ENCODE measurements around the gene ZNF253.
A peak's percentile ranks its signal among the peaks of the same experiment; 100 is the strongest.
"Not testable (repeated sequence)": the region's sequence is repeated elsewhere in the genome, so short reads cannot be mapped to it uniquely, and the experiment has no call there.

Gene ZNF253

GRCh38 chr19:19865750-19866610 lies at the start of gene ZNF253:
ZNF253 (plus strand) TSS chr19:19865882; CDS start chr19:19865997, 115 bp downstream.
- DNase-seq (ENCODE audit: low spot score) = peak; percentile 97

DNA sequence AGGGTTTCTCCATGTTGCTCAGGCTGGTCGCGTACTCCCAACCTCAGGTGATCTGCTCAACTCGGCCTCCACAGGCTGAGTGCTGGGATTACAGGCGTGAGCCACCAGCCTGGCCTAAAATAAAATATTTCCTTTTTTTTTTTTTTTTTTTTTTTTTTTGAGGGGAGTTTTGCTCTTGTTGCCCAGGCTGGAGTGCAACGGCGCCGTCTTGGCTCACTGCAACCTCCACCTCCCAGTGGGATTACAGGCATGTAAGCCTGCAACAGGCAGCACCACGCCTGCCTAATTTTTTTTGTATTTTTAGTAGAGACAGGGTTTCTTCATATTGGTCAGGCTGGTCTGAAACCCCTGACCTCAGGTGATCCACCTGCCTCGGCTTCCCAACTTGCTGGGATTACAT lies 49.0 kb upstream of the ZNF253 start:
- no peak for DNase-seq (ENCODE audit: low spot score)

- DNase-seq (ENCODE audit: low spot score) = no peak
Observed at GRCh38 chr19:19817357-19817756, 48.3 kb upstream of the ZNF253 start.

- no peak for DNase-seq (ENCODE audit: low spot score)
Observed at GRCh38 chr19:19820774-19821320, 44.8 kb upstream of the ZNF253 start.

- DNase-seq (ENCODE audit: low spot score) = peak; percentile 97
Observed at GRCh38 chr19:19821366-19821951, 44.2 kb upstream of the ZNF253 start, which contains the start of gene ZNF506. ZNF506 (minus strand) TSS chr19:19821750; CDS start chr19:19821603, 147 bp downstream.

DNA sequence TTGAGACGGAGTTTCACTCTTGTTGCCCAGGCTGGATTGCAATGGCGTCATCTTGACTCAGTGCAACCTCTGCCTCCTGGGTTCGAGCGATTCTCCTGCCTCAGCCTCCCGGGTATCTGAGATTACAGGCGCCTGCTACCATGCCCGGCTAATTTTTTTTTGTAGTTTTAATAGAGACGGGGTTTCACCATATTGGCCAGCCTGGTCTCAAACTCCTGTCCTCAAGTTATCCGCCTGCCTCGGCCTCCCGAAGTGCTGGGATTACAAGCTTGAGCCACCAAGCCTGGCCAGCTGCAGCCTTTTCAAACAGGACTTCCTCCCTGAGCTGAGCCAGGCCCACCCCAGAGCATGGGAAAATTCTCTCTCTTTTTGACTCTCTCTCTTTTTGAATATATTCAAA lies 43.7 kb upstream of the ZNF253 start:
- not testable (repeated sequence) for DNase-seq (ENCODE audit: low spot score)

DNA sequence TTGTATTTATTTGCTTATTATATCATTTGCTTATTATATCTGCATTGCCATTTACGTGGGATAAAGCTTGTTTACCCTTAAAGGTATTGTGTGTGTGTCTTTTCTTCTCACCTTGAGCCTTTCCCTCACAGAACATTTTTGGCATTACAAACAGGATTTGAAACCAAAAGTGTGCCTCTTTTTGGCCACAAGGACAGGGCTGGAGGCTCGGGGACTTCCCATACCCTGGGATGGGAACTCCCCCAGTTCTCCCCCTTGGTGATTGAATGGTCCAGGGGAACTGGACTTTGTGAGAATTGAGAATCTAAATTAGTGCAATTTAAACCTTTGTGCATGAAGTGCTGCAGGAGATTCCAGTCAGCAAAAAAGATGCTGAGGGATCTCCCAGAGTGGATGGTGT lies 41.8 kb upstream of the ZNF253 start:
- DNase-seq (ENCODE audit: low spot score) = no peak

GRCh38 chr19:19826875-19827274 lies 38.8 kb upstream of the ZNF253 start:
- DNase-seq (ENCODE audit: low spot score) = no peak

- DNase-seq (ENCODE audit: low spot score) = no peak
Observed at GRCh38 chr19:19835560-19836038, 30.1 kb upstream of the ZNF253 start.

DNA sequence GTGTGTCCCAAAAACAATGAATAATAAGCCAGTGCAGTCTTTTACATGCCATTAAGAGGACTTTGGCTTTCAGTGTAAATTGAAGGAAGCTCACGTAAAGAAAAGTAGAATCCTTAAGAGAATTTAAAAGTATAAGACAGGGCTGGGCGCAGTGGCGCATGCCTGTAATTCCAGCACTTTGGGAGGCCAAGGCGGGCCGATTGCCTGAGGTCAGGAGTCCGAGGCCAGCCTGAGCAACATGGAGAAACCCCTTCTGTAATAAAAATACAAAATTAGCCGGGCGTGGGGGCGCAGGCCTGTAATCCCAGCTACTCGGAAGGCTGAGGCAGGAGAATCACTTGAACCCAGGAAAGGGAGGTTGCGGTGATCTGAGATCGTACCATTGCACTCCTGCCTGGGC lies 17.9 kb upstream of the ZNF253 start:
- no peak for DNase-seq (ENCODE audit: low spot score)

DNA sequence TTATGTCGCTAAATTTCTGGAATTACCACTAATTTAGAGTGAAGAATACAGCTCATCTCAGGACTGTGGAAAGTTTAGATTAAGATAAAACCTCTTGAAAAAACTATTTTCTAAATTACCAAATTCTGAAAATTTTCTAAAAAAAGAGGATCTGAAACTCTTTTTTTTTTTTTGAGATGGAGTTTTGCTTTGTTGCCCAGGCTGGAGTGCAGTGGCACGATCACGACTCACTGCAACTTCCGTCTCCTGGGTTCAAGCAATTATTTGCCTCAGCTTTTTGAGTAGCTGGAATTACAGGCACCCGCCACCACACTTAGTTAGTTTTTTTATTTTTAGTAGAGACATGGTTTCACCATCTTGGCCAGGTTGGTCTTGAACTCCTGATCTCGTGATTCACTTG lies 16.6 kb upstream of the ZNF253 start:
- no peak for DNase-seq (ENCODE audit: low spot score)

DNA sequence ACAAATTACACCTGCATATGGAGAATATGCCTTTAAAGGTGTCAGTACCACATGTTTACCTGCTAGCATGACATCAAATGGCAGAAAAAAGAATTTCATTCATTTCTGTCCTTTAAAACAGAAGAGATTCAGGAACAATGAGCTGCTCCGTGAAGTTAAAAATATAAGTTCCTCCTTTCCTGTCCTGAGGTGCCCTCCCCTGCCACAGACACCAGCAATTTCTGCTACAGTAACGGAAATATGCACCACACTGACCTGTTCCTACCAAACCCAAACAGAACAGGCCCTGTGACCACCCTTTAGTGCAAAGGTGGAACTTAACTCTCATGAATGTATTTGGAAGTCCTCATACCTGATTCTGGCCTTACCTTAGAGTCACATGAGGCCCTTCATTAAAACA lies 13.9 kb upstream of the ZNF253 start:
- DNase-seq (ENCODE audit: low spot score) = not testable (repeated sequence)

DNA sequence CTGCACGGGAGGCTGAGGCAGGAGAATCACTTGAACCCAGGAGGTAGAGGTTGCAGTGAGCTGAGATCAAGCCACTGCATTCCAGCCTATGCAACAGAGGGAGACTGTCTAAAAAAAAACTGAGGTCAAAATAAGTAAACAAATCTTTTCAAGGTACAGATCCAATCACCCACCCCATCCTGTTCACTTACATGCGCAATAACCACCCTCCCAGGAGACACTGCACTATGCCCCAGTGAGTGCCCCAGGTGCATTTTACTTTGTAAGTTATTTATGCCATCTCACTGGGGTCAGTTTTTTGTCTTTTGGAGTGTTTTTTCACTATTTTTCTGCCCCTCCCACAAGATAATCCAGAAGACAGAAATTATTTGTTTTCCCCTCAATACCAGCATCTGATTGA lies 6.9 kb upstream of the ZNF253 start:
- no peak for DNase-seq (ENCODE audit: low spot score)

GRCh38 chr19:19860756-19861390 lies 4.8 kb upstream of the ZNF253 start:
- DNase-seq (ENCODE audit: low spot score) = no peak

GRCh38 chr19:19866611-19867248 lies 1.0 kb downstream of the ZNF253 start:
- DNase-seq (ENCODE audit: low spot score) = peak; percentile 4

- not testable (repeated sequence) for DNase-seq (ENCODE audit: low spot score)
Observed at GRCh38 chr19:19870086-19870485, 4.4 kb downstream of the ZNF253 start.

- no peak for DNase-seq (ENCODE audit: low spot score)
Observed at GRCh38 chr19:19871932-19872331, 6.2 kb downstream of the ZNF253 start.

GRCh38 chr19:19873381-19873780 lies 7.7 kb downstream of the ZNF253 start:
- no peak for DNase-seq (ENCODE audit: low spot score)

DNA sequence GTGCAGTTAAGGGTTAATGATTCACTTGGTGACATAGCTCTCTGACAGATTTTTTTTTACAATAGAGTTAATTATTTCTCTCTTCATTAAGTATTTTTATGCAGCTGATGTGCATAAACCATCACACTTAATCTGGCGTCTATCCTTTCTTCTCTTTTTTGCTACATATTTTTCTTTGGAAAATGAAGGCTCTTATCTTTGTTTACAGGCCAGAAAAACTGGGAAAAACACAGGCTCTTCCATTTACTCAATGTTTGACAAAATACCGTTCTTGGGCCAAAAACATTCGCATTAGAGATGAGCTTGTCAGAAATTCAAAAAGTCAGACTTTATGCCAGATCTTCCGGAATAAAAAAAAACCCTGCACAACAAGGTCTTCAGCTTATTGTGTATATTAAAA lies 12.0 kb downstream of the ZNF253 start:
- DNase-seq (ENCODE audit: low spot score) = no peak

DNA sequence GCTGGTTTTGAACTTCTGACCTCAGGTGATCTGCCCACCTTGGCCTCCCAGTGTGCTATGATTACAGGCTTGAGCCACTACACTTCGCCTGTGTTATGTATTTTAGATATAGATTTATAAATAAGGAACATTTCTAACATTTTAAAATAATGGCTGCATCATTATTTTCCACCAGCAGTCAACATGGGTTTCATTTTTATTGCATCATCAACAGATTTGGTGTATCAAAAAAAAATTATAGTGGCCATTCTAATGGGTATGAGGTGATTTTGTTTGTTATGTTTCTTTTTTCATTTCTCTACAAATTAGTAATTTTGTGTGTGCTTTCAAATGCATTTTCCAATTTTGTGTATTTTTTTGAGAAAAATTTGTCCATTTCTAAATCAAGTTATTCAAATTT lies 18.9 kb downstream of the ZNF253 start:
- DNase-seq (ENCODE audit: low spot score) = no peak

DNA sequence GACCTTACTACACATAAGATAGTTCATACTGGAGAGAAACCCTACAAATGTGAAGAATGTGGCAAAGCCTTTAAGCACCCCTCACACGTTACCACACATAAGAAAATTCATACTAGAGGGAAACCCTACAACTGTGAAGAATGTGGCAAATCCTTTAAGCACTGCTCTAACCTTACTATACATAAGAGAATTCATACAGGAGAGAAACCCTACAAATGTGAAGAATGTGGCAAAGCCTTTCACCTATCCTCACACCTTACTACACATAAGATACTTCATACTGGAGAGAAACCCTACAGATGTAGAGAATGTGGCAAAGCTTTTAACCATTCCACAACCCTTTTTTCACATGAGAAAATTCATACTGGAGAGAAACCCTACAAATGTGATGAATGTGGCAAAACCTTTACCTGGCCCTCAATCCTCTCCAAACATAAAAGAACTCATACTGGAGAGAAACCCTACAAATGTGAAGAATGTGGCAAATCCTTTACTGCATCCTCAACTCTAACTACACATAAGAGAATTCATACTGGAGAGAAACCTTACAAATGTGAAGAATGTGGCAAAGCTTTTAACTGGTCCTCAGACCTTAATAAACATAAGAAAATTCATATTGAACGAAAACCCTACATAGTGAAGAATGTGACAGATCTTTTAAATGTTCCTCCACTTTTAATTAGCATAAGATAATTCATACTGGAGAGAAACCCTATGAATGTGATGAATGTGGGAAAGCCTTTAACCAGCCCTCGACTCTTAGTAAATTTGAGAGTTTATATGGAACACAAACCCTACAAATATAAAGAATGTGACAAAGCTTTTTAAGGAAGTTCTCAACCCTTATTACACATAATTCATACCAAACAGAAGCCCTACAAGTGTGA lies 26.6 kb downstream of the ZNF253 start:
- not testable (repeated sequence) for DNase-seq (ENCODE audit: low spot score)

Measured in AG08395 (cell line).